ENCODE results near the gene ADPRM.
"Not testable (repeated sequence)": the region's sequence is repeated elsewhere in the genome, so short reads cannot be mapped to it uniquely, and the experiment has no call there.

The ADPRM gene

GRCh38 chr17:10702574-10702973 lies 5.2 kb downstream of the ADPRM start:
- DNase-seq, result no peak

DNA sequence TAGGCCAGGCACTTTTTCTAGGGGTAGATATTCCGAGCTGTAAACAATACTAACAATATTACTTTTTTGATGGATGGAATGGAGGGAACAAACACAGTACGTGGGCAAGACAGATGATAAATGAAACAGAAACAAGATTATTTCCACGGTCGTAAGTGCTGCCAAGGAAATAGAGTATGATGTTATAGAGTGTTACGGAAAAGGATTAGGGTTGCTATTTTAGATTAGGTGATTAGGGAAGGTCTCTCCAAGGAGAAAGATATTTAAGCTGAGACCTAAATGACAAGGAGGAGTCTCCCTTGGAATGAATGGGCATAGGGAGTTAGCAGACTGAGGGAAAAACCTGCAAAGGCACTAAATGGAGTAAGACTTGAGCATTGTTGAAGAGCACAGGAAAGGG lies 8.3 kb downstream of the ADPRM start:
- no peak for DNase-seq

- DNase-seq, result no peak
These were observed 15.9 kb downstream of the ADPRM start for GRCh38 chr17:10713318-10713717.

DNA sequence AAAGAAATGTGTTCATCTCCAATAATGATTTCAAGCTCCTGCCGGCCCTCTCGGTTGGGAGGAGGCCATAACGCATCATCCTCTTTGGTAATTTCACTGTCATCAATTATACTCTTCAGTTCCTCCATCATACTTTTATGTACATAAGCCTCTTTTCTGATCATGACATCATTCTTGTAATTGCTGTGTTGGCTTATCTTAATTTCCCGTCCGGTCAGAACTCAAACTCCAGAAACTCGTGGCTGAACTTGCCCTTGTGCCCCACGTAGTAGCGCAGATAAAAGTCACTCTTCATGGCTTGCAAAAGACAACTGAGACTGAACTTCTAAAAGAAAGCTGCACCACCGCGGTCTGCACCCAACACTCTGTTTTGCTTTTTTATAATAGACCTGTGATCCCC lies 18.8 kb downstream of the ADPRM start:
- no peak for DNase-seq

- no peak for DNase-seq
These were observed 21.2 kb downstream of the ADPRM start for GRCh38 chr17:10718547-10718946.

DNA sequence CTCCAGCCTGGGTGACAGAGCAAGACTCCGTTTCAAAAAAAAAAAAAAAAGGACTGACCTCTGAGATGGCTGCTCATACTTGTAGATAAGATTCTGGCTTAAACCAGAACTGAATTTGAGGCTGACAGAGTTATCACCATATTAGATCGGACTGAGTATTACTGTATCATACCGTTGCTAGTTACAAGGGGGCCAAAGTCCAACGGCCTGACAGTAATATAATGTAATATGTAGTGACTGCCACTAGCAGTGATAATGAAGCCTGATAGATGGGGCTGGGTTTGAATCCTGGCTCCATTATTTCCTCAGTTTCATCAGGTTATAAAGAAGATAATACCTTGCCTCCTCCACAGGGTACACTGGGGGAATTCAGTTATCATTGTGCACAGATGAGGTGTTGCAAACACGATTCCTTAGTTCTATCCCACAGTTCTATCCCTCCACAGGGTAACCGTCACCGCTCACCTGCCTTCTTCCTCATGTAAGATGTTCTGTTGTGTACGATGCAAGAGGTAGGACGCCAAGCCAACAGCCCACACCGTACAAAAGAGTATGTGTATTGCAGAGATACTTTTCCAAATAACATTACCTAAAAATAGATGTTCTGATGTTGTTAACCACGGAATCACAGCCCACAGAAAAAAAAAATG lies 27.3 kb downstream of the ADPRM start:
- no peak for DNase-seq

DNA sequence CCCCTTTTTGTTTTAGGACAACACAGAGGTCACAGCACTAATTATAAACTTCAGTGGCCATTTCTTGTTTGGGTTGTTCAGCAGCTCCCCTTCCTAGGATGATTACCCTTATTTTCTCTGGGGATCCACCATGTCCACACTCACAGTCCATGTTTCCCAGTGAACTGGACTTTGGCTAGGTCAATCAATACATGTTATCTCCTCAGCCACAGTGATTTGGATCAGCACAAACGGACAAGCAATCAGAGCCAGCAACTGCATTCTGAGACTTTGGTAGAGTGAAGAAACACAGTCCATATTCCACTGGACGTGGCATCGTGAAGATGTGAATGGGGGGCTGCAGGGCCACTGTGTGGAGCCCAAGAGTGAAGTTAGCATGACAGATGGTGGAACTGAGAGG lies 27.9 kb downstream of the ADPRM start:
- DNase-seq, result no peak

DNA sequence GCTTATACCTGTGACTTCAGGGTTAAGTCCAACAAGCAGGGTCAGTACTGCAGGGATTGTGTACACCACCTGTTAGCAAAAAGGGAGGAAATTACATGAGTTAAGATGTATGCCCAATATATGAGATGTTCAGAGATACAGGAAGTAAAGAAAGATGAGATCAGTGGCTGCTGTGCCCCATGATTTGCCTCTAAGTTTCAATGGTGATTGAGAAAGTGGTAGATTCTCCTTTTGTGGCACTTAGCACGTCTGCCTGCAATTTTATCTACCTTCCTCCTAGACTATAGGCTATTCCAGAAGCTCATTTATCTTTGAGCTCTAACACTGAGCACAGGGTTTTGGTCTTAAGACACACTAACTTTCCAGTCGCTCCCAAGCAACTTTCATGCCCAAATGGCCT lies 28.8 kb downstream of the ADPRM start:
- DNase-seq, result no peak

- DNase-seq, result no peak
These were observed 29.8 kb downstream of the ADPRM start for GRCh38 chr17:10727192-10727591.

DNA sequence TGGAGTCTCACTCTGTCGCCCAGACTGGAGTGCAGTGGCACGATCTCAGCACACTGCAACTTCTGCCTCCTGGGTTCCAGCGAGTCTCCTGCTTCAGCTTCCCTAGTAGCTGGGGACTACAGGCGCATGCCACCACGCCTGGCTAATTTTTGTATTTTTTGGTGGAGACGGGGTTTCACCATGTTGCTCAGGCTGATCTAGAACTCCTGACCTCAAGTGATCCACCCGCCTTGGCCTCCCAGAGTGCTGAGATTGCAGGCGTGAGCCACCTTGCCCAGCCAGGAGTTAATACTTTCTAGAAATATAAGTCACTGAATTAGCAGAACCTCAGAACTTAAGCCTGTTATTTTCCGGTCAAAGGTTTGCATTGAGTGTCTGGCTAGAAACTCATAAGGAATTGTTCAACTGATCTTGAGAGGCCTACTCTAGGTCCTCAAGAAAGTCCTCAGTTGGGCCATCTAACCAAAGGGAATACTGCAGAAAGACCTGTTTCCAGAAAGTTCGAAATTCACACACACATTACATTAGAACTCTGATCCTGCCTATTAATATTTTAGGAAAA lies 31.0 kb downstream of the ADPRM start:
- no peak for DNase-seq

DNA sequence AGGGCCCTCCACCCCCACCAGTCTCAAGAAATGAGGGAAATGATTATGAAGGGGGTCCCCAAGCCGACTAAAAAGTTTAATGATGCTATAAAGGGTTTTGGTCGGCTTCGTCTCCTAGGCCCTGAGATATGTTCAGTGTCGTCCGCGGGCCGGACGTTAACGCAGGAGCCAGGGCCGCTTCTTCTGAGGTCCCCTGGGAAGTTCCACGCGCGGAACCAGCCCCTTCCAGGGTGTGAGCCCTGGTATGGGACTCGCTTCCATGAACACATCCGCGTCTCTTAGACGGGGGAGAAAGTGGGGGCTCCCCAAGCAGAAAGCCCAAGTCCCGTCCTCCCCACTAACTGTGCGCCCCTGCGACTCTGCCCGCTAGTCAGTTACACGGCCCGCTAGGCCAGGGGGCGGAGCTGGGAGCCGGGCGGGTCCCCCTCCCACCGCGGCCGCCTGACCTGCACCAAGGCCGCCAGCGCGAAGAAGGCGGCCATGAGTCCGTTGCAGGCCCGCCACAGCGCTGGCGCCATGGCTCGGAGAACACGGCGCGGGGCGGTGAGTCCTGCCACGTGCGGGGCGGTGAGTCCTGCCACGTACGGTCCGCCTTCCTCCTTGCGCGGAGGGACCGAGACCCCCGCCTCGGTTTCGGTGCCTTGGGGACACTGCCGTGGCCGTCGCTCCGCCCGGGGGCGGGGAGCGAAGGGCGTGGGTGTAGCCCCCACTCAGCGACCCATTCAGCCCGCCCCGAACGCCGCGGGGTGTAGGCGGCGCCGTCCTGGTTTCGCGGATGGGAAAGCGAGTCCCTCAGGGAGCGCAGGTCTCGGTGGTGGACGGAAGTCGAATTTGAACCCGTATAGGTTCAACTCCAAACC lies 32.2 kb downstream of the ADPRM start, which contains the start of gene TMEM220:
Gene TMEM220 (minus strand): TSS at position 690 of the 860 bp plus-strand sequence. CDS start 172 bp downstream, at position 518.
- no peak for DNase-seq

- not testable (repeated sequence) for DNase-seq
These were observed 32.9 kb downstream of the ADPRM start for GRCh38 chr17:10730247-10730646.

DNA sequence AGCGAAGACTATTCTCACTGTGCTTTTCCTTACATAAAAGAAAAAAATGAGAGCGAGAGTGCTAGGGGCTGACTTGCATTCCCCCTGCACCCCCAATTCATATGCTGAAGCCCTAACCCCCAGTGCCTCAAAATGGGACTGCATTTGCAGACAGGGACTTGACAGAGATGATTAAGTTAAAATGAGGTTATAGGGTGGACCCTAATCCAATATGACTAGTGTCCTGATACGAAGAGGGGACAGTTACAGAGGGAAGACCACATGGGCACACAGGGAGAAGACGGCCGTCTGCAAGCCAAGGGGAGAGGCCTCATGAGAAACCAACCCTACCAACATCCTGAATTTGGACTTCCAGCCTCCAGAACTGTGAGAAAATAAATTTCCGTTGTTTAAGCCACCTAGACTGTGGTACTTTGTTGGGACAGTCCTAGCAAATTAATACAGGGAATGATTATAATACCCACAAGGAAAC lies 34.0 kb downstream of the ADPRM start:
- DNase-seq, result no peak

DNA sequence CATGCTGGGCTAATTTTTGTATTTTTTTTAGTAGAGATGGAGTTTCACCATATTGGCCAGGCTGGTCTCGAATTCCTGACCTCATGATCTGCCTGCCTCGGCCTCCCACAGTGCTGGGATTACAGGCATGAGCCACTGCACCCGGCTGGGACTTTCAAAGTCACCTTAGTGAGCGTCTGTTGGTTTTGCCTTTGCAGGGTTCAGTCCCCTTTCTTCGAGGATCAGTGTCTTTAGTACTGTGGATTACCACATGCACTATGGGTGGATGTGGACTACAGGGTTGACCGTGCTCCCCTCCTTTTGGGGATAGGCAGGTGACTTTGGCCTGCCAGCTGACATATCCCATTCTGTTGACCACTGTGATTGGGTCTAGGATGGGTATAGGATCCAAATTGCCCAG lies 34.7 kb downstream of the ADPRM start:
- DNase-seq, result not testable (repeated sequence)

DNA sequence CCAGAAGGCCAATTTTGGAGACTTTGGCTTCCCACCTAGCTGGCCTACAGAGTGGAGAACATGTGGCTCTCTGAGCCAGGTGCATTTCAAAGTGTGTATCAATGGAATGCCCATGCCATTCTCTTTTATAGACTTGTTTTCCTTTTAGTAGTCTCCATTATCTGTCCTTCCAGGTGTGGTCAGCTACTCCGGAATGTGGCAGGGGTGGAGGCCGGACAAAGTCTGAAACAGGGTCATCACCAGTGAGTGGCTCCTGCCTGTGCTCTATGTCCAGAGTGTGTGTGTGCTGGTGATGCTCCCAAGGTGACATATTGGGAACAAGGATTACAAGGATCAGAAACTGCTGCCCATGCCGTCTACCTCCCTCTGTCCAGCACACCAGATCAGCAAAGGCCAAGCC lies 36.3 kb downstream of the ADPRM start:
- DNase-seq, result no peak

DNA sequence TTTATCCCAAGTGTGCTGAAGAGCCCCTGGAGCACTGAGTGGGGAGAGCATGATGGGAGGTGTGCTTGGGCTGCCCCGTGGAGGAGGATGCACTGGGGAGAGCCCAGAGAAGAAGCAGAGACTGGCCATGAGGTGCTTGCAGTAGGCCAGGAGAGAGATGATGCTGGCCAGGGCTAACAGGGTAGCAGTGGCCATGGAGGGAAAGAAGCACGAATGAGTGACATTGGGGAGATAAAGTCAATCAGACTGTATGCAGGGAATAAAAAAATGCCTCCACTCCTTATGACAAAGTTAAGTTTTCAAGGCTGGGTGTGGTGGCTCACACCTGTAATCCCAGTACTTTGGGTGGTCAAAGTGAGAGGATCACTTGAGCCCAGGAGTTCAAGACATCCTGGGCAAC lies 37.9 kb downstream of the ADPRM start:
- DNase-seq, result no peak

DNA sequence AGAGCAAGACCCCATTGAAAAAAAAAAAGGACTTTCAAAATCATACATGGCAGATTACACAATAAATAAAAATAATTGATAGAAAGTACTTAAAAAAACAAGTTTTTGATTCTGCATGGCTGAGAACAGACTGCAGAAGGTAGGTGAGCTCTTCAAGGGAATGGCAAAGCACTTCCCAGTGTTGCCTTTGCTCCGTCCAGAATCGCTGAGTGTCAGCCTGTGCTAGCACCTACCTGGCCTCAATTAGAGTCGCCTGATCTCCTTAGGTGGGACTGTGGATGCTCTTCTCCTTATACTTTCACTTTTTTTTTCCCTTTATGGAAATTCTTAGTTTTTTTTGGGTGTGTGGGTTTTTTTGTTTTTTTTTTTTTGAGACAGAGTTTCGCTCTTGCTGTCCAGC lies 38.4 kb downstream of the ADPRM start:
- DNase-seq, result no peak

DNA sequence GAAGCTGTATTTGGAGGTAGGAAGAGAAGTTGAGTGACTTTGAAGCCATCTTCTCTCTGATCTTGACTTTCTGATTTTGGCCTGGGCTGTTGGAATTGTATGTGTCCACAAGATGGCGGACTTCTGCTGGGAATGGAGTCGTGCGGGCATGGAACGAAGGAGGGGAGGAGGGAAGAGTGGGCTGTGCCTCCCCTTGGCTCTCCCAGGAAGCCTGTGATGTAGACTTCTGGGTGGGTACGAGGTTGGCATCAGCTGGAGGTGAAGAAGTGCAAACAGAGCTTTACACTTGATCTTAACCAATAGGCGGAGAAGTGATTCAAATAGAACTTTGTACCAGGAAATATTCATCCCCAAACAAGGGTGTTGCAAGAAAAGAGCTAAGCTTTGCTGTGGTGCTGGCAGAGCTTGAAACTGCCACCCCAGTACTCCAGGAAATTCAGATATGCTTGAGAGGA lies 39.8 kb downstream of the ADPRM start:
- DNase-seq, result no peak

- DNase-seq, result no peak
These were observed 40.3 kb downstream of the ADPRM start for GRCh38 chr17:10737736-10738135.

- DNase-seq, result no peak
These were observed 41.3 kb downstream of the ADPRM start for GRCh38 chr17:10738521-10739258.

DNA sequence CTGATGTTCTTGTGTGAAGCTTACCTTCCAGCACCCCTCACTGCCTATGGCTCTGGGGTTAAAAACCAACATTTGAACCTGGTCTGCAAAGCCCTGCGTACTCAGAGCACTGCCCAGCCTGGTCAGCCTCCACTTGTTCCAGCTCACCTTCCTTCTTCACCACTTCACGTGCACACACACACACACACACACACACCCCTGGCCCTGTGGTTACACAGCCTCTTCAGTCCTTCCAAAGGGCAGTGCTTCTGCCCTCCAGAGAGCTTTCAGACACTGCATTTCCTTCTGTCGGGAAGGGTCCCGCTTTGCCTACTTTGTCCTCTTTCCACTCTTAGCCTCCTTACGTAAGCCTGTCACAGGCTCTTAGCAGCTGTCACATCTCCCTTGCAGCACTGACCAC lies 42.0 kb downstream of the ADPRM start:
- no peak for DNase-seq

- DNase-seq, result no peak
These were observed 44.2 kb downstream of the ADPRM start for GRCh38 chr17:10741416-10742135.
